AG04449 (cell line): ENCODE measurements around the gene WNT5B.

ENCODE experiments used
- CTCF ChIA-PET: fragments of 350-600 bp; formaldehyde crosslinking; extraction: SDS; loops from one replicate; lab custom pipeline; 2021; ENCODE audit warnings: antibody characterized with exemption; lab: Yijun Ruan, JAX
- POLR2A ChIA-PET: fragments of 400-600, 350-600 bp; formaldehyde crosslinking; extraction: SDS; loops from one replicate; lab custom pipeline; 2020; ENCODE audit warnings: antibody characterized with exemption, inconsistent platforms; lab: Yijun Ruan, JAX
- DNase-seq: peaks from one replicate; pipeline ENCODE4 v3.0.0-alpha.2; 2010; ENCODE audit warnings: low read depth, low spot score
- H3K4me3 ChIP-seq: 2 replicates; pipeline ENCODE4 v1.5.1; 2011; ENCODE audit warnings: low read depth, mild to moderate bottlenecking, control low read depth, low read length
- CTCF ChIP-seq: IDR thresholded peaks from one replicate; pipeline ENCODE4 v1.5.1; 2011; ENCODE audit warnings: mild to moderate bottlenecking, moderate library complexity, low read length, control low read depth, inconsistent platforms; ENCODE audit not compliant: insufficient read depth; ENCODE audit errors: missing control alignments

The WNT5B gene

GRCh38 chr12:1670358-1671268 is 41.6 kb downstream of the WNT5B start:
- no peak overlapping the region for H3K4me3 ChIP-seq
- ChIA-PET CTCF (interaction anchor here (0.7 to 2.2 kb wide), 5 partner anchors 17 to 269 kb away, joined by 3 to 10 read pairs (median 5); no protein-coding TSS in a partner anchor), POLR2A (no interaction called here)
- no peak for DNase-seq
- no peak for TF ChIP-seq CTCF

- TF ChIP-seq CTCF: no peak
- ChIA-PET CTCF (interaction anchor here (0.6 to 1.6 kb wide), 3 partner anchors 12 to 115 kb away, joined by 3 to 5 read pairs (median 3); no protein-coding TSS in a partner anchor), POLR2A (no interaction called here)
- no peak for DNase-seq
- H3K4me3 ChIP-seq: no peak overlapping the region
Observed at GRCh38 chr12:1676043-1676442, 47.0 kb downstream of the WNT5B start.

GRCh38 chr12:1680804-1681492 is 51.9 kb downstream of the WNT5B start:
- ChIA-PET CTCF (interaction anchor here (1.1 to 1.9 kb wide), 6 partner anchors 9 to 259 kb away, joined by 3 to 5 read pairs (median 4); no protein-coding TSS in a partner anchor), POLR2A (interaction anchor here (1.2 kb wide), 1 partner anchor 10 kb away, joined by 6 read pairs; the partner anchor contains the start of gene ADIPOR2)
- no peak overlapping the region for H3K4me3 ChIP-seq
- no peak for TF ChIP-seq CTCF
- DNase-seq: no peak

- POLR2A ChIA-PET: interaction anchor here (1.2 kb wide), 1 partner anchor 9 kb away, joined by 6 read pairs; the partner anchor contains the start of gene ADIPOR2
- DNase-seq: no peak
- no peak for TF ChIP-seq CTCF
- CTCF ChIA-PET: interaction anchor here (1.1 to 1.9 kb wide), 6 partner anchors 8 to 259 kb away, joined by 3 to 5 read pairs (median 4); no protein-coding TSS in a partner anchor
- H3K4me3 ChIP-seq: no peak overlapping the region
Observed at GRCh38 chr12:1681493-1681807, 52.4 kb downstream of the WNT5B start.

GRCh38 chr12:1688086-1688710 is 59.2 kb downstream of the WNT5B start:
- H3K4me3 ChIP-seq: no peak overlapping the region
- CTCF ChIA-PET: interaction anchor here (0.7 to 2.5 kb wide), 6 partner anchors 13 to 102 kb away, joined by 3 to 8 read pairs (median 4); no protein-coding TSS in a partner anchor
- POLR2A ChIA-PET: no interaction called here
- no peak for DNase-seq
- no peak for TF ChIP-seq CTCF
